ENCODE measurements around the gene TNFRSF19.
"Not testable (repeated sequence)": the region's sequence is repeated elsewhere in the genome, so short reads cannot be mapped to it uniquely, and the experiment has no call there.

DNA sequence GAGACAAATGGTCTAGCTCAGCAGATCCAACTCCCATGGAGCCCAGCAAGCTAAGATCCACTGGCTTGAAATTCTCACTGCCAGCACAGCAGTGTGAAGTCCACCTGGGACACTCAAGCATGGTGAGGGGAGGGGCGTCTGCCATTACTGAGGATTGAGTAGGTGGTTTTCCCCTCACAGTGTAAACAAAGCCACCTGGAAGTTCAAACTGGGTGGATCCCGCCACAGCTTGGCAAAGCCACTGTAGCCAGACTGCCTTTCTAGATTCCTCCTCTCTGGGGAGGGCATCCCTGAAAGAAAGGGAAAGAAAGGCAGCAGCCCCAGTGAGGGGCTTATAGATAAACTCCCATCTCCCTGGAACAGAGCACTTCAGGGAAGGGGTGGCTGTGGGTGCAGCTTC lies 24.1 kb downstream of the TNFRSF19 start:
- TF ChIP-seq FOS (IDR thresholded peaks at IDR 0.05; ENCODE audit: low read depth, low read length); POLR2A (IDR thresholded peaks at IDR 0.05; ENCODE audit: low read depth, low read length); CTCF (conservative IDR thresholded peaks at IDR 0.05; ENCODE audit: low read depth, low read length): not testable (repeated sequence)
- TF ChIP-seq, protein P1, sequence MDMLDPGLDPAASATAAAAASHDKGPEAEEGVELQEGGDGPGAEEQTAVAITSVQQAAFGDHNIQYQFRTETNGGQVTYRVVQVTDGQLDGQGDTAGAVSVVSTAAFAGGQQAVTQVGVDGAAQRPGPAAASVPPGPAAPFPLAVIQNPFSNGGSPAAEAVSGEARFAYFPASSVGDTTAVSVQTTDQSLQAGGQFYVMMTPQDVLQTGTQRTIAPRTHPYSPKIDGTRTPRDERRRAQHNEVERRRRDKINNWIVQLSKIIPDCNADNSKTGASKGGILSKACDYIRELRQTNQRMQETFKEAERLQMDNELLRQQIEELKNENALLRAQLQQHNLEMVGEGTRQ (IDR thresholded peaks at IDR 0.05; ENCODE audit: low read depth, low read length): not testable (repeated sequence)

Measured in IMR-90 (cell line).